Measurements from ENCODE around the gene LUC7L. TPM values are rescaled to one million over a fixed set of nuclear protein-coding genes. Genes with fewer than 3 reads are reported as not detected.

Gene LUC7L, protein sequence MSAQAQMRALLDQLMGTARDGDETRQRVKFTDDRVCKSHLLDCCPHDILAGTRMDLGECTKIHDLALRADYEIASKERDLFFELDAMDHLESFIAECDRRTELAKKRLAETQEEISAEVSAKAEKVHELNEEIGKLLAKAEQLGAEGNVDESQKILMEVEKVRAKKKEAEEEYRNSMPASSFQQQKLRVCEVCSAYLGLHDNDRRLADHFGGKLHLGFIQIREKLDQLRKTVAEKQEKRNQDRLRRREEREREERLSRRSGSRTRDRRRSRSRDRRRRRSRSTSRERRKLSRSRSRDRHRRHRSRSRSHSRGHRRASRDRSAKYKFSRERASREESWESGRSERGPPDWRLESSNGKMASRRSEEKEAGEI
- total RNA-seq, result 35.6 and 43.8 TPM in 2 replicates

DNA sequence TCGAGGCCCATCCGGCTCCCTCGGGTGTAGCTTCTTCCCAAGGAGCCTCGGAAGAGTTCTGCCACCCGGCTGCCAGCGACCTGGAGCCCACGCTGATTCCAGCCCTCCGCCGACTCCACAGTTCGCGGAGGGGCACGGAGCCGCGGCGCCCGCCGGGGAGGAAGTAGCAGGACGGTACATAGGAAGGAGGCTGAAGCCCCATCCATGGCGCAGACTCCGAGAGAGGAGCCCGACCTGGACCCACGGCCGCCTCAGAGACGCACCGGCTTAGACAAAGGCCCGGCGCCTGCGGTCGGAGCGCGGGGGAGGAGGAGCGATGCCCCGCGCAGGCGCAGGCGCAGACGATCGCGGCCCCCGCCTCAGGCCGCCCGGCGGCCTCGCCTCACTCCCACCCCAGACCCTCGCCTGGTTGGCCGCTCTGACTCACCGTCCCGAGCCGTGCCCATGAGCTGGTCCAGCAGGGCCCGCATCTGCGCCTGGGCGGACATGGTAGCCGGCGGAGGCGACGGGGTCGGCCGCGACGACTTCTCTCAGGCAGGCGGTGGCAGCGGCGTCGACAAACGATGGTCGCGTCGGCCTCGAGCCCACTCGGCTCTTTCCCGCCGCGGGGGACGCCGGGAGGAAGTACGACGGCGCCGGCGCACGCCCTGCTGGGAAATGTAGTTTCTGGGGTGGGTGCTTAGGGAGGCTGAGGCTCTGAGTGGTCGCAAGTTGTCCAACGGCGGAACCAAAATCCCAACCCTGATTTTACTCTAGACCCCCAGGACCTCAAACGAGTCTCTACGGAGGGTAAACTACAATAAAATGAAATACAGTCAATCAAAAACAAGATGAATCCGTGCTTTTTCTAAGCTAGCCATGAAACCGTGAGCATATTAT, at the start of gene LUC7L:
TSS of gene LUC7L (minus strand) at position 598 of the 879 bp plus-strand sequence. CDS start at position 488, 110 bp downstream.

DNA sequence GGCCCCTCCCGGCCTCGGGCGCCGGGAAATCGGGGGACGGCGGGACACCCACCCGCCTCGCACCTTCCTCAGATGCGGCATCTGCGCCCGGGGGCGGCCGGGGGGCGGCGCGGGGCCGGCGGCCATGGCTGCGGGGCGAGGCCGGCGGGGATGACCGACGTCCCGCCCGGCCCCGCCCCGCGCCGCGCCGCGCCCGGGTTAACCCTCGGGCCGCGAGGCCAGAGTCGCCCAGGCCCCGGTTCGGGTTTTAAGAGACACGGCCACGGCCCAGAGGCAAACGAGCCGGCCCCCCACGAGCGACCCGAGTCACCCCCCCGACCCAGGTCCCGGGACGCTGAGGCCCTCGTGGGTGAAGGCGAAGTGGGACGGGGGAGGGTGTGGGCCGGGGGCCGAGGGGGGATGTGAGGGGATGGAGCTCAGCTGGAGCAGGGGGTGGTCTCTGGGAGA, 46.6 kb upstream of the LUC7L start, which contains the start of gene RGS11:
TSS of gene RGS11 (minus strand) at position 159 of the 447 bp plus-strand sequence. CDS start at position 126, 33 bp downstream.

DNA sequence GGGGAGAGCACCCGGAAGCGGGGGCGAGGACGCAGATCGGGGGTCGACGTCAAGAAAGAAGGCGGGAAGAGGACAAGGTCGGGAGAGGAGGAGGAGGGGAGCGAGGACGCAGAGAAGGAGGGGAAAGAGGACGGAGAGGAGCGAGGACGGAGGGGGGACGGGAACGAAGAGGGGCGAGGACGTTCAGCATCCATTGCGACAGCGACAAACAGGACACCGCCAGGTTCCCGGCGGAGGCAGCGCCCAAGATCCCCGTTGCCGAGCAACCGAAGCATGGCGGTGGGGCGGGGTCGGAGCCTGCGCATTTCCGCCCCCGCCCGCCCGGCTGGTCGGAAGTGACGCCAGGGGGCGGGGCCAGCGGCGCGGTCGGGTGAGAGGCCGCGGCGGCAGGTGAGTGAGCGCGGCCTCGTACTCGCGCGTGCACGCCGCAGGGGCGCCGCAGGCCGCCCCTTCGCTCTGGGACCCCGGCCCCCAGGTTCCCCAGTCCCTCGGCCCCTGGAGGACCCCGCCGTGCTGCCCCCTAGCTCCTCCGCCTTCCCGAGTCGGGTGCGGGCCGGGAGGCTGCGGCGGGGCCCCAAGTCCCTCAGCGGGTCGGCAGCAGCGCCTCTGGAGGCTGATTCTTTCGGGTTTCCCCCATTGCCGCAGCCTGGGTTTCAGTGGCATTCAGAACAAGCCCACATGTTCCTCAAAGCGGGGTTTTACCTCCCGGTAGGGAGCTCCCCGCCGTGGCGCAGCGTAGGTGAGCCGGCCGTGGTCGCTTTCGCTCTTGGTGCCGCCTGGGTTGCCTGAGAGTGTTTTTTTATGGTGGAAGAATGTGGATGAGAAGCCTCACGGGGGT, 5.4 kb upstream of the LUC7L start, which contains the start of gene FAM234A:
TSS of gene FAM234A (plus strand) at position 354 of the 838 bp plus-strand sequence. CDS start 19,593 bp downstream, outside the sequence.

DNA sequence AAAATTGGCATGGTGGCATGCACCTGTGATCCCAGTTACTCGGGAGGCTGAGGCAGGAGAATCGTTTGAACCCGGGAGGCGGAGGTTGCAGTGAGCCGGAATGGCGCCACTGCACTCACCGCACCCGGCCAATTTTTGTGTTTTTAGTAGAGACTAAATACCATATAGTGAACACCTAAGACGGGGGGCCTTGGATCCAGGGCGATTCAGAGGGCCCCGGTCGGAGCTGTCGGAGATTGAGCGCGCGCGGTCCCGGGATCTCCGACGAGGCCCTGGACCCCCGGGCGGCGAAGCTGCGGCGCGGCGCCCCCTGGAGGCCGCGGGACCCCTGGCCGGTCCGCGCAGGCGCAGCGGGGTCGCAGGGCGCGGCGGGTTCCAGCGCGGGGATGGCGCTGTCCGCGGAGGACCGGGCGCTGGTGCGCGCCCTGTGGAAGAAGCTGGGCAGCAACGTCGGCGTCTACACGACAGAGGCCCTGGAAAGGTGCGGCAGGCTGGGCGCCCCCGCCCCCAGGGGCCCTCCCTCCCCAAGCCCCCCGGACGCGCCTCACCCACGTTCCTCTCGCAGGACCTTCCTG, 49.1 kb downstream of the LUC7L start, which contains the start of gene HBQ1:
TSS of gene HBQ1 (plus strand) at position 359 of the 575 bp plus-strand sequence. CDS start at position 387, 28 bp downstream.

DNA sequence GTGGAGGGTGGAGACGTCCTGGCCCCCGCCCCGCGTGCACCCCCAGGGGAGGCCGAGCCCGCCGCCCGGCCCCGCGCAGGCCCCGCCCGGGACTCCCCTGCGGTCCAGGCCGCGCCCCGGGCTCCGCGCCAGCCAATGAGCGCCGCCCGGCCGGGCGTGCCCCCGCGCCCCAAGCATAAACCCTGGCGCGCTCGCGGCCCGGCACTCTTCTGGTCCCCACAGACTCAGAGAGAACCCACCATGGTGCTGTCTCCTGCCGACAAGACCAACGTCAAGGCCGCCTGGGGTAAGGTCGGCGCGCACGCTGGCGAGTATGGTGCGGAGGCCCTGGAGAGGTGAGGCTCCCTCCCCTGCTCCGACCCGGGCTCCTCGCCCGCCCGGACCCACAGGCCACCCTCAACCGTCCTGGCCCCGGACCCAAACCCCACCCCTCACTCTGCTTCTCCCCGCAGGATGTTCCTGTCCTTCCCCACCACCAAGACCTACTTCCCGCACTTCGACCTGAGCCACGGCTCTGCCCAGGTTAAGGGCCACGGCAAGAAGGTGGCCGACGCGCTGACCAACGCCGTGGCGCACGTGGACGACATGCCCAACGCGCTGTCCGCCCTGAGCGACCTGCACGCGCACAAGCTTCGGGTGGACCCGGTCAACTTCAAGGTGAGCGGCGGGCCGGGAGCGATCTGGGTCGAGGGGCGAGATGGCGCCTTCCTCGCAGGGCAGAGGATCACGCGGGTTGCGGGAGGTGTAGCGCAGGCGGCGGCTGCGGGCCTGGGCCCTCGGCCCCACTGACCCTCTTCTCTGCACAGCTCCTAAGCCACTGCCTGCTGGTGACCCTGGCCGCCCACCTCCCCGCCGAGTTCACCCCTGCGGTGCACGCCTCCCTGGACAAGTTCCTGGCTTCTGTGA, 52.5 kb downstream of the LUC7L start, which contains the start of gene HBA1:
TSS of gene HBA1 (plus strand) at position 204 of the 906 bp plus-strand sequence. CDS start at position 241, 37 bp downstream.

GRCh38 chr16:172374-172941, 56.8 kb downstream of the LUC7L start, which contains the start of gene HBA2:
Gene HBA2, plus strand, starts transcription at chr16:172876. Its CDS starts 37 bp downstream, at chr16:172913.

DNA sequence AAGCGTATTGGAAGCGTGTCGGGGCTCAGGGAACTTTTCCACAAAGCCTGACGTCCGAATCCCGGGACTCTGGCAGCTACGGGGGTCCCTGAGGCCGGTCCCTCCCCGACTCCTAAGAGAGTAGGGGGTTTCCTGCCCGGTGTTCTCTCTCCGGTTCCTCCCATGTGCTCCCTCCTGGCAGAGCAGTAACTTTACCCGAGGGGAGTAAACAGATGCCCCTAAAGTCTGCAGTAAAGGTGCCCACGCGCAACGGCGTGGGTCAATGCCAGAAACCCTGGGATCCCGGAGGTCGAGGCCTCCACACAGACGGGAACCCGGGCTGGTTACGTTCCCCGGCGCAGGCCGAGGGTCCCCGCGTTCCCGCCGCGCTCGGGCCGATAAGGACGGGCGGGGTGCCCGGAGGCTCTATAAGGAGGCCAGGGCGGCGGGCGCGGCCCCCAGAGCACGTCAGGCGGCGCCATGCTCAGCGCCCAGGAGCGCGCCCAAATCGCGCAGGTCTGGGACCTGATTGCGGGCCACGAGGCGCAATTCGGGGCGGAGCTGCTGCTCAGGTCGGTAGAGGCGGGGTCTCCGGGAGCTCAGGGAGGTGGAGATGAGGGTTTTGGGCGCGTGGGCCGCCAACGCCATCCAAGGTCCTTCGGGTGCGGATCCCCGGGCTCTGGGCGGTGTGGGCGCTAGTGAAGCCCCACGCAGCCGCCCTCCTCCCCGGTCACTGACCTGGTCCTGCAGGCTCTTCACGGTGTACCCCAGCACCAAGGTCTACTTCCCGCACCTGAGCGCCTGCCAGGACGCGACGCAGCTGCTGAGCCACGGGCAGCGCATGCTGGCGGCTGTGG, 63.5 kb downstream of the LUC7L start, which contains the start of gene HBM:
TSS of gene HBM (plus strand) at position 440 of the 836 bp plus-strand sequence. CDS start at position 460, 20 bp downstream.

DNA sequence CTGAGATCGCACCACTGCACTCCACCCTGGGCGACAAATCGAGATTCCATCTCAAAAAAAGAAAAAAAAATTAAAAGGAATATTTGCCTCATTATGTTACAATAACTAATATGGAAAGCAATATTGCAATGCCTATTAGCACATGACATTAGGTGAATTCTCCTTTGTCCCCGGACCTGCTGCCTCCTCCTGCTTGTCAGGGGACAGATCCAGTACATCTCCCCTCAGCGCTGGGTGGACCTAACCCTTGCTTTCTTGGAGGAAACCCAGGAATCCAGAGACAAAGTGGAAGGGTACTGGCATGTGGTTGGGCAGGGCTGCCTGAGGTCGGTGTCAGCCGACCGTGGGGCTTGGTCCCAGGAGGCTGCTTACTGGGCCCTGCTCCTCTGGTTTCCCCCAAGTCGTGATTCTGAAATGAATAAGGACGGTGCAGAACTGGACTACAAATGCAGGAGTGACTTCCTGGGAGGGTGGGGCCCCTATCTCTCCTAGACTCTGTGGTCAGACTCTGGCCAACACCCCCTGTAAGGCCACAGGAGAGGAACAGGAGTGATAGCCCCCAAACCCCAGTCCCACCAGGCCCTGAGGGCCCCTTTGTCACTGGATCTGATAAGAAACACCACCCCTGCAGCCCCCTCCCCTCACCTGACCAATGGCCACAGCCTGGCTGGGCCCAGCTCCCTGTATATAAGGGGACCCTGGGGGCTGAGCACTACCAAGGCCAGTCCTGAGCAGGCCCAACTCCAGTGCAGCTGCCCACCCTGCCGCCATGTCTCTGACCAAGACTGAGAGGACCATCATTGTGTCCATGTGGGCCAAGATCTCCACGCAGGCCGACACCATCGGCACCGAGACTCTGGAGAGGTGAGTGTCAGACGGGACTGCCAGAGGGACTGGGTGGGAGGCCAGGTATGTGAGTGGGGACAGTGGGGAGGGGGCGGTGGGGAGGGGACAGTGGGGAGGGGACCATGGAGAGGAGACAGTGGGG, 76.8 kb downstream of the LUC7L start, which contains the start of gene HBZ:
TSS of gene HBZ (plus strand) at position 504 of the 988 bp plus-strand sequence. CDS start at position 770, 266 bp downstream.

Small RNA genes within 50 kb of the gene (small RNA-seq; reads per million reads assigned to genes)
- not detected for gene RF00019

Other genes starting within 250 kb of the LUC7L start
- 2.9 and 3.5 TPM in 2 replicates for gene POLR3K, start 175.8 kb downstream of the LUC7L start, total RNA-seq
- gene SNRNP25, start 175.6 kb downstream of the LUC7L start, total RNA-seq, result 18.8 and 23.5 TPM in 2 replicates
- 36.4 and 44.4 TPM in 2 replicates for gene RHBDF1, start 156.8 kb downstream of the LUC7L start, total RNA-seq
- 232 and 246 TPM in 2 replicates for gene MPG, start 151.2 kb downstream of the LUC7L start, total RNA-seq
- gene NPRL3, start 90.8 kb downstream of the LUC7L start, total RNA-seq, result 14.0 and 21.7 TPM in 2 replicates
- not detected in 2 replicates for gene HBZ, start 76.8 kb downstream of the LUC7L start, total RNA-seq
- not detected in 2 replicates for gene HBM, start 63.5 kb downstream of the LUC7L start, total RNA-seq
- 0.73 TPM in 1 of 2 replicates, not detected in the other for gene HBA2, start 56.6 kb downstream of the LUC7L start, total RNA-seq
- not detected in 2 replicates for gene HBA1, start 52.8 kb downstream of the LUC7L start, total RNA-seq
- not detected in 2 replicates for gene HBQ1, start 49.0 kb downstream of the LUC7L start, total RNA-seq
- gene FAM234A, start 5.4 kb upstream of the LUC7L start, total RNA-seq, result 50.4 and 52.9 TPM in 2 replicates
- gene RGS11, start 46.5 kb upstream of the LUC7L start, total RNA-seq, result 0.98 and 2.6 TPM in 2 replicates
- gene ARHGDIG, start 51.1 kb upstream of the LUC7L start, total RNA-seq, result 0.37 TPM in 1 of 2 replicates, not detected in the other
- 0.20 TPM in 1 of 2 replicates, not detected in the other for gene PDIA2, start 53.7 kb upstream of the LUC7L start, total RNA-seq
- gene AXIN1, start 123.3 kb upstream of the LUC7L start, total RNA-seq, result 16.9 and 19.9 TPM in 2 replicates
- gene MRPL28, start 141.1 kb upstream of the LUC7L start, total RNA-seq, result 57.7 and 71.9 TPM in 2 replicates
- gene PGAP6, start 152.5 kb upstream of the LUC7L start, total RNA-seq, result 38.9 and 44.6 TPM in 2 replicates
- 69.6 and 110 TPM in 2 replicates for gene NME4, start 167.8 kb upstream of the LUC7L start, total RNA-seq
- 14.9 and 23.9 TPM in 2 replicates for gene DECR2, start 172.4 kb upstream of the LUC7L start, total RNA-seq
- 21.7 and 23.5 TPM in 2 replicates for gene RAB11FIP3, start 196.2 kb upstream of the LUC7L start, total RNA-seq

Data from subcutaneous preadipocyte (primary cell).